ENCODE results near the gene KREMEN2.
"Not testable (repeated sequence)": the region's sequence is repeated elsewhere in the genome, so short reads cannot be mapped to it uniquely, and the experiment has no call there.

KREMEN2 gene

GRCh38 chr16:2926650-2926999 is 37.5 kb upstream of the KREMEN2 start:
- H3K4me3 ChIP-seq (ENCODE audit: insufficient read depth, low read length, poor library complexity, severe bottlenecking) = no peak overlapping the region
- no peaks in the 10 kb centered on the region for H3K9me3 ChIP-seq (ENCODE audit: insufficient read depth, low read length)
- H3K27ac ChIP-seq (ENCODE audit: low read depth, low read length) = no peak overlapping the region
- no peaks in the 10 kb centered on the region for H3K9me2 ChIP-seq (replicated peaks; ENCODE audit: insufficient read depth, low read length)
- no peak for TF ChIP-seq EZH2phosphoT487 (conservative IDR thresholded peaks at IDR 0.05; ENCODE audit: low read length)
- no peaks in the 10 kb centered on the region for H3F3A ChIP-seq (ENCODE audit: insufficient read depth)
- no peaks in the 10 kb centered on the region for H3K36me3 ChIP-seq (ENCODE audit: low read length)
- no peaks in the 10 kb centered on the region for H3K27me3 ChIP-seq (ENCODE audit: low read length)
- no peaks in the 10 kb centered on the region for H4K20me1 ChIP-seq (ENCODE audit: low read depth, low read length)
- peak overlapping the region; percentile 27 for H3K4me2 ChIP-seq (ENCODE audit: low read depth, low read length, poor library complexity, severe bottlenecking)
- no peaks in the 10 kb centered on the region for H3K79me2 ChIP-seq (ENCODE audit: insufficient read depth, low read length)
- no peak overlapping the region for H3K9ac ChIP-seq (ENCODE audit: low read length)
- no peak overlapping the region for H2AFZ ChIP-seq (ENCODE audit: low read depth, low read length, severe bottlenecking)

GRCh38 chr16:2927010-2927646 is 36.9 kb upstream of the KREMEN2 start:
- H2AFZ ChIP-seq (ENCODE audit: low read depth, low read length, severe bottlenecking) = no peak overlapping the region
- H3K36me3 ChIP-seq (ENCODE audit: low read length) = no peaks in the 10 kb centered on the region
- no peak overlapping the region for H3K27ac ChIP-seq (ENCODE audit: low read depth, low read length)
- no peaks in the 10 kb centered on the region for H4K20me1 ChIP-seq (ENCODE audit: low read depth, low read length)
- TF ChIP-seq CTCF (IDR thresholded peaks at IDR 0.05; ENCODE audit: insufficient read depth, low read length, poor library complexity, severe bottlenecking) = peak; percentile 92
- TF ChIP-seq EZH2phosphoT487 (conservative IDR thresholded peaks at IDR 0.05; ENCODE audit: low read length) = no peak
- H3K9me2 ChIP-seq (replicated peaks; ENCODE audit: insufficient read depth, low read length) = no peaks in the 10 kb centered on the region
- H3K9ac ChIP-seq (ENCODE audit: low read length) = no peak overlapping the region
- no peak overlapping the region for H3K4me3 ChIP-seq (ENCODE audit: insufficient read depth, low read length, poor library complexity, severe bottlenecking)
- H3F3A ChIP-seq (ENCODE audit: insufficient read depth) = no peaks in the 10 kb centered on the region
- no peaks in the 10 kb centered on the region for H3K27me3 ChIP-seq (ENCODE audit: low read length)
- no peaks in the 10 kb centered on the region for H3K9me3 ChIP-seq (ENCODE audit: insufficient read depth, low read length)
- no peaks in the 10 kb centered on the region for H3K79me2 ChIP-seq (ENCODE audit: insufficient read depth, low read length)
- H3K4me2 ChIP-seq (ENCODE audit: low read depth, low read length, poor library complexity, severe bottlenecking) = peak overlapping the region; percentile 27

- not testable (repeated sequence) for H2AFZ ChIP-seq (ENCODE audit: low read depth, low read length, severe bottlenecking); H3K36me3 ChIP-seq (ENCODE audit: low read length); H3K9me3 ChIP-seq (ENCODE audit: insufficient read depth, low read length)
Observed at GRCh38 chr16:2928151-2928550, 35.9 kb upstream of the KREMEN2 start.

GRCh38 chr16:2928796-2929195 is 35.3 kb upstream of the KREMEN2 start:
- Histone ChIP-seq H3K27me3 (ENCODE audit: low read length) (no peaks in the 10 kb centered on the region), H2AFZ (ENCODE audit: low read depth, low read length, severe bottlenecking) (no peak overlapping the region), H3K9me3 (ENCODE audit: insufficient read depth, low read length) (no peaks in the 10 kb centered on the region), H3K9me2 (replicated peaks; ENCODE audit: insufficient read depth, low read length) (no peaks in the 10 kb centered on the region), H3F3A (ENCODE audit: insufficient read depth) (no peaks in the 10 kb centered on the region), H3K4me2 (ENCODE audit: low read depth, low read length, poor library complexity, severe bottlenecking) (no peak overlapping the region), H3K9ac (ENCODE audit: low read length) (no peak overlapping the region), H3K27ac (ENCODE audit: low read depth, low read length) (no peak overlapping the region), H3K4me3 (ENCODE audit: insufficient read depth, low read length, poor library complexity, severe bottlenecking) (no peak overlapping the region), H3K79me2 (ENCODE audit: insufficient read depth, low read length) (no peaks in the 10 kb centered on the region), H3K36me3 (ENCODE audit: low read length) (no peaks in the 10 kb centered on the region), H4K20me1 (ENCODE audit: low read depth, low read length) (no peaks in the 10 kb centered on the region)
- TF ChIP-seq EZH2phosphoT487 (conservative IDR thresholded peaks at IDR 0.05; ENCODE audit: low read length) (no peak), CTCF (IDR thresholded peaks at IDR 0.05; ENCODE audit: insufficient read depth, low read length, poor library complexity, severe bottlenecking) (no peak)

More at GRCh38 chr16:2928151-2928550, 35.9 kb upstream of the KREMEN2 start:
- not testable (repeated sequence) for H3K4me3 ChIP-seq (ENCODE audit: insufficient read depth, low read length, poor library complexity, severe bottlenecking); H3K9me2 ChIP-seq (replicated peaks; ENCODE audit: insufficient read depth, low read length); H3K9ac ChIP-seq (ENCODE audit: low read length); H3K4me2 ChIP-seq (ENCODE audit: low read depth, low read length, poor library complexity, severe bottlenecking); H3K27me3 ChIP-seq (ENCODE audit: low read length); H3F3A ChIP-seq (ENCODE audit: insufficient read depth); H3K79me2 ChIP-seq (ENCODE audit: insufficient read depth, low read length); H4K20me1 ChIP-seq (ENCODE audit: low read depth, low read length); H3K27ac ChIP-seq (ENCODE audit: low read depth, low read length)
